ENCODE results near the gene GRID1.

- no peak for TF ChIP-seq CTCF (IDR thresholded peaks at IDR 0.05)
- TF ChIP-seq POLR2A (IDR thresholded peaks at IDR 0.05): no peak
Measured at GRCh38 chr10:86392723-86393094, 26.1 kb upstream of the GRID1 start.

Data from breast epithelium (tissue), 3 donors.